A549 (cell line): Measurements from ENCODE around the gene L3MBTL4. TPM values are rescaled to one million over a fixed set of nuclear protein-coding genes. Genes with fewer than 3 reads are reported as not detected.

Experiments used
- ATAC-seq, 2 experiments: fragments of 200-7000 bp in 1 of 2; fragments of >200 bp in 1 of 2; cut with Nextera tagmentation in 1 of 2; cut with Tn5 transposase in 1 of 2; 3 replicates each; pipeline versions ENCODE4 v1.8.0 to v1.9.1; 2018 to 2020; ENCODE audit warnings: mild to moderate bottlenecking in 1 of 2, moderate library complexity in 1 of 2
- CTCF ChIA-PET: fragments of 300-600 bp; sonication (Branson Sonifier 250); formaldehyde crosslinking; extraction: SDS; loops from one replicate; lab custom pipeline; 2021; ENCODE audit warnings: antibody characterized with exemption, inconsistent platforms; lab: Yijun Ruan, JAX
- POLR2A ChIA-PET: fragments of 350-600 bp; formaldehyde crosslinking; extraction: SDS; loops from one replicate; lab custom pipeline; 2021; ENCODE audit warnings: antibody characterized with exemption, inconsistent platforms; lab: Yijun Ruan, JAX
- DNase-seq, 2 experiments: peaks; one replicate each; pipeline versions ENCODE4 v3.0.0 to v3.0.0-alpha.2; 2011 to 2016; ENCODE audit warnings: low read depth in 1 of 2, low spot score in 1 of 2
- FAIRE-seq: peaks from 2 replicates; lab custom pipeline; 2011; peaks lifted over from hg19 to GRCh38; lab: Jason Lieb, UNC
- H3K27ac ChIP-seq, 2 experiments: fragments of >200 bp; sonication (Bioruptor Twin); formaldehyde crosslinking; 3 replicates each; pipeline ENCODE4 v1.5.1; 2016 to 2017
- H3K4me1 ChIP-seq: fragments of >200 bp; sonication (Bioruptor Twin); formaldehyde crosslinking; 3 replicates; pipeline ENCODE4 v1.6.1; 2016
- H3K4me2 ChIP-seq: fragments of >200 bp; sonication (Bioruptor Twin); formaldehyde crosslinking; 3 replicates; pipeline ENCODE4 v1.6.1; 2016
- H3K4me3 ChIP-seq: fragments of >200 bp; sonication (Bioruptor Twin); formaldehyde crosslinking; 3 replicates; pipeline ENCODE4 v1.5.1; 2016
- H3K9me3 ChIP-seq: fragments of >200 bp; sonication (Bioruptor Twin); formaldehyde crosslinking; 3 replicates; pipeline ENCODE4 v1.6.1; 2016
- CEBPB ChIP-seq, 2 experiments: fragments of >200 bp in 1 of 2; sonication (Bioruptor Twin) in 1 of 2; formaldehyde crosslinking in 1 of 2; IDR thresholded peaks; 2 replicates each; pipeline ENCODE4 v1.6.1; 2012 to 2016
- CHD2 ChIP-seq: fragments of 150-350 bp; IDR thresholded peaks from 2 replicates; pipeline ENCODE4 v1.6.1; 2014; ENCODE audit warnings: low read length; ENCODE audit not compliant: partially characterized antibody
- EHMT2 ChIP-seq: fragments of 200-600 bp; sonication (generic); IDR thresholded peaks from 2 replicates; pipeline ENCODE4 v1.6.1; 2016; ENCODE audit warnings: antibody characterized with exemption, low read depth, mild to moderate bottlenecking, moderate library complexity
- EP300 ChIP-seq, 2 experiments: fragments of >200 bp; sonication (Bioruptor Twin); formaldehyde crosslinking; IDR thresholded peaks; 2 replicates in 1 of 2; 3 replicates in 1 of 2; pipeline ENCODE4 v1.6.1; 2016 to 2017
- ESRRA ChIP-seq: fragments of 150-350 bp; IDR thresholded peaks from 2 replicates; pipeline ENCODE4 v1.6.1; 2014; ENCODE audit warnings: mild to moderate bottlenecking, low read length, borderline replicate concordance
- FOSB ChIP-seq: fragments of 250-450 bp; sonication (Bioruptor Pico); IDR thresholded peaks from 2 replicates; pipeline ENCODE4 v1.5.0; 2020; ENCODE audit warnings: mild to moderate bottlenecking, moderate library complexity
- FOSL2 ChIP-seq, 2 experiments: fragments of 450-650 bp in 1 of 2; fragments of >200 bp in 1 of 2; sonication (Bioruptor Twin) in 1 of 2; formaldehyde crosslinking; IDR thresholded peaks; 2 replicates each; pipeline versions ENCODE4 v1.5.0 to v1.6.1; 2016 to 2020; ENCODE audit warnings: mild to moderate bottlenecking in 1 of 2, moderate library complexity in 1 of 2
- FOXS1 ChIP-seq: fragments of 250-450 bp; sonication (Bioruptor Pico); IDR thresholded peaks from 2 replicates; pipeline ENCODE4 v1.5.0; 2020; ENCODE audit warnings: mild to moderate bottlenecking, moderate library complexity
- HEYL ChIP-seq: fragments of 250-450 bp; sonication (Bioruptor Pico); IDR thresholded peaks from 2 replicates; pipeline ENCODE4 v1.8.0; 2021; ENCODE audit warnings: mild to moderate bottlenecking, moderate library complexity
- JUN ChIP-seq, 2 experiments: fragments of >200 bp; sonication (Bioruptor Twin); formaldehyde crosslinking; IDR thresholded peaks; 2 replicates in 1 of 2; 3 replicates in 1 of 2; pipeline ENCODE4 v1.6.1; 2016 to 2017
- JUNB ChIP-seq: fragments of >200 bp; sonication (Bioruptor Twin); formaldehyde crosslinking; IDR thresholded peaks from 2 replicates; pipeline ENCODE4 v1.6.1; 2016
- MAFK ChIP-seq: fragments of 450-650 bp; IDR thresholded peaks from 2 replicates; pipeline ENCODE4 v1.6.1; 2014; ENCODE audit not compliant: partially characterized antibody
- NFE2L2 ChIP-seq: fragments of 150-350 bp; conservative IDR thresholded peaks from 2 replicates; pipeline ENCODE4 v1.6.1; 2014; ENCODE audit warnings: low read length
- PHF8 ChIP-seq: fragments of 200-600 bp; sonication (generic); IDR thresholded peaks from 2 replicates; pipeline ENCODE4 v1.6.1; 2016; ENCODE audit warnings: low read depth, mild to moderate bottlenecking, antibody characterized with exemption, moderate library complexity, borderline replicate concordance
- POLR2A ChIP-seq: IDR thresholded peaks from 2 replicates; pipeline ENCODE4 v1.6.1; 2012; ENCODE audit warnings: mild to moderate bottlenecking, low read length
- POLR2AphosphoS2 ChIP-seq: conservative IDR thresholded peaks from 2 replicates; pipeline ENCODE4 v1.6.1; 2012; ENCODE audit warnings: low read length, improper control_type of control experiment, inconsistent platforms
- SREBF2 ChIP-seq: fragments of 450-650 bp; IDR thresholded peaks from 2 replicates; pipeline ENCODE4 v1.6.1; 2014; ENCODE audit warnings: mild to moderate bottlenecking, moderate library complexity
- ZNF302 ChIP-seq: fragments of 250-450 bp; sonication (Bioruptor Pico); IDR thresholded peaks from 2 replicates; pipeline ENCODE4 v1.9.0; 2021; ENCODE audit warnings: inconsistent platforms, mild to moderate bottlenecking, moderate library complexity
- ZSCAN20 ChIP-seq: fragments of 250-450 bp; sonication (Bioruptor Pico); IDR thresholded peaks from 2 replicates; pipeline ENCODE4 v1.8.0; 2022; ENCODE audit warnings: mild to moderate bottlenecking, moderate library complexity
- WGBS: methylation state at CpG from one replicate; pipeline ENCODE4 v1.1.6; 2017; ENCODE audit errors: missing lambda C conversion rate; 5-methylcytosine and 5-hydroxymethylcytosine counted together
- polyA plus RNA-seq, 4 experiments: library from polyadenylated mRNA; depleted of rRNA in 3 of 4; stranded (reverse); fragments of >200 nt; fragmentation: RNase III in 1 of 4; extraction: RNeasy Plus Mini Kit Qiagen cat#74134 plus additional on column Dnase treatment in 1 of 4; gene quantifications; 2 replicates in 3 of 4; 3 replicates in 1 of 4; pipeline ENCODE4 v1.2.3, GENCODE V29; 2011 to 2017
- TF ChIP-seq, protein P1 (sequence below): fragments of 450-650 bp; IDR thresholded peaks from 2 replicates; pipeline ENCODE4 v1.6.1; 2014; ENCODE audit warnings: antibody characterized with exemption
- TF ChIP-seq, protein P2 (sequence below): fragments of >200 bp; sonication (Bioruptor Twin); formaldehyde crosslinking; IDR thresholded peaks from 3 replicates; pipeline ENCODE4 v1.6.1; 2016
- TF ChIP-seq, protein P3 (sequence below): fragments of 250-450 bp; sonication (Bioruptor Pico); IDR thresholded peaks from 2 replicates; pipeline ENCODE4 v1.5.0; 2021; ENCODE audit warnings: mild to moderate bottlenecking, moderate library complexity, borderline replicate concordance
- TF ChIP-seq, protein P4 (sequence below): fragments of 250-450 bp; sonication (Bioruptor Pico); IDR thresholded peaks from 2 replicates; pipeline ENCODE4 v1.5.0; 2020; ENCODE audit warnings: low read depth, mild to moderate bottlenecking, moderate library complexity

L3MBTL4 gene
- polyA plus RNA-seq, 2 of the 4 experiments (the other 2 are of a cell fraction) = 0.03 to 0.06 TPM

DNA sequence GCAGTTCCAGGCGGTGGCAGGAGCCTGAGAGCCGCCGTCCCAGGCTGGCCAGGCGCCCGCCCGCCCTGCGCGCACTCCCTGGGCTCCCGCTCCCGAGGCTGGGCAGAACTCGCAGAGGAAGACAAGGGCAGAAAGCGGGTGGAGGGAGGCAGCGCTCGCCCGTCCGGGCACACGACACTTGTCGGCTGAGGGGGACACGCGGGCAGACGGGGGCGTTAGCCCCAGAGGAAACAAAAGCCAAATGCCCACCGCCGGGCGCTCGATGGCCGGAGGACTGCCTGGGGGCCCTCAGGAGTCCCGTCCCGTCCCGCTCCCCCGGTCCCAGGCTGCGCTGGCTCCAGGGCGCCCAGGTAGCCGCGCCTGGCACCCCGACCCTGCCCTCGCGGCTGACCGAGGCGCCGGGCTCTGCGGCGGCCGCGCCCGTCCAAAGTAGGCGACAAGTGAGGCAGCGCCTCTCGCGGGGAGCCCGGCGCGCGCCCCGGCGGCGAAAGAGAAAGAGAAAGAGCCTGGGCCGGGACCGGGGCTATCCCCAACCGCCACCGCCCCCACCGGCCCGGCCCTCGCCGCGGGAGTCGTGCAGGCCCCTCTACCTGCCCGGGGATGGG is 491 bp downstream of the L3MBTL4 start:
- DNase-seq (no peak), ATAC-seq (peak; percentile 23 to 34; a peak in 2 of 6 replicates)
- ChIA-PET POLR2A (no interaction called here), CTCF (no interaction called here)
- H3K4me3 ChIP-seq = peak overlapping the region; percentile 50
- no peaks in the 10 kb centered on the region for H3K9me3 ChIP-seq
- WGBS = 0% methylated on average over 1 of the region's 68 CpGs
- TF ChIP-seq JUNB = no peak
- no peak for TF ChIP-seq ESRRA
- TF ChIP-seq POLR2A = no peak
- TF ChIP-seq POLR2AphosphoS2 = no peak
- no peak for TF ChIP-seq FOSB
- TF ChIP-seq, all 56 proteins: peak for 0
- peak overlapping the region; percentile 79 for H3K4me2 ChIP-seq
- H3K4me1 ChIP-seq = no peaks in the 10 kb centered on the region
- FAIRE-seq = no peak
- H3K27ac ChIP-seq = peak overlapping the region in 1 of 2 experiments; percentile 63; a peak in 2 of 6 replicates

DNA sequence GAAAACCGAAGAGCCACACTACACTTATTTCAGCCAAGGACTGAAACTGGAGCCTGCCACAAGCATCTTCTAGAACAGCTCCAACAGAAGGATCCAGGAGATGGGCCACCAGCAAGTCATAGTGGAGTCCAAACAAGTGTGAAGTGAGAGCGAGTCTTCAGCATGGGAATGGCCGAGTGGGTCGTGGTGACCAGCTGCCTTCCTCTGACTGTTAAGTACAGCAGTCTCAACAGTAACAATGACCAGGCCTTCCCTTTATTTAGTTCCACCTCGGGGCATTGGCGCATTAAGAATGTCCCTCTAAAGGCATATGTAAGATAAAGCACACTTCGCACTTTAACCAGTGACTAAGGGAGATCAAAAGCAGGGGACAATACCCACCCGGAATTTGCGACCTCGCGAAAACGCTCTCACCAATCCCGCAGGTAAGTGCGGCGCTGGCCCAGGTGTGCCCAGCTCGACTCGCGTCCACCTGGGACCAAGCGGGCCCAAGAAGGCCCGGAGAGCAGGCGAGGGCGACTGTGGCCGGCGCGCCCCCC is 1.1 kb downstream of the L3MBTL4 start:
- Histone ChIP-seq H3K4me3 (no peak overlapping the region), H3K4me2 (no peak overlapping the region), H3K4me1 (no peaks in the 10 kb centered on the region), H3K27ac (no peak overlapping the region), H3K9me3 (no peaks in the 10 kb centered on the region)
- ChIA-PET POLR2A (no interaction called here), CTCF (no interaction called here)
- FAIRE-seq = no peak
- DNase-seq = no peak
- WGBS = 86% methylated on average over 15 of the region's 25 CpGs
- TF ChIP-seq ZSCAN20 (CRISPR knock-in tag) = no peak
- TF ChIP-seq POLR2AphosphoS2 = no peak
- TF ChIP-seq, protein P1, sequence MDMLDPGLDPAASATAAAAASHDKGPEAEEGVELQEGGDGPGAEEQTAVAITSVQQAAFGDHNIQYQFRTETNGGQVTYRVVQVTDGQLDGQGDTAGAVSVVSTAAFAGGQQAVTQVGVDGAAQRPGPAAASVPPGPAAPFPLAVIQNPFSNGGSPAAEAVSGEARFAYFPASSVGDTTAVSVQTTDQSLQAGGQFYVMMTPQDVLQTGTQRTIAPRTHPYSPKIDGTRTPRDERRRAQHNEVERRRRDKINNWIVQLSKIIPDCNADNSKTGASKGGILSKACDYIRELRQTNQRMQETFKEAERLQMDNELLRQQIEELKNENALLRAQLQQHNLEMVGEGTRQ = no peak
- TF ChIP-seq SREBF2 = no peak
- TF ChIP-seq FOXS1 (CRISPR knock-in tag) = no peak
- no peak for TF ChIP-seq FOSL2 (IDR thresholded peaks at IDR 0.05)
- no peak for TF ChIP-seq FOSL2 (CRISPR knock-in tag; IDR thresholded peaks at IDR 0.05)
- TF ChIP-seq, protein P2, sequence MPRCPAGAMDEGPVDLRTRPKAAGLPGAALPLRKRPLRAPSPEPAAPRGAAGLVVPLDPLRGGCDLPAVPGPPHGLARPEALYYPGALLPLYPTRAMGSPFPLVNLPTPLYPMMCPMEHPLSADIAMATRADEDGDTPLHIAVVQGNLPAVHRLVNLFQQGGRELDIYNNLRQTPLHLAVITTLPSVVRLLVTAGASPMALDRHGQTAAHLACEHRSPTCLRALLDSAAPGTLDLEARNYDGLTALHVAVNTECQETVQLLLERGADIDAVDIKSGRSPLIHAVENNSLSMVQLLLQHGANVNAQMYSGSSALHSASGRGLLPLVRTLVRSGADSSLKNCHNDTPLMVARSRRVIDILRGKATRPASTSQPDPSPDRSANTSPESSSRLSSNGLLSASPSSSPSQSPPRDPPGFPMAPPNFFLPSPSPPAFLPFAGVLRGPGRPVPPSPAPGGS = no peak
- TF ChIP-seq NFE2L2 = no peak
- ATAC-seq = no peak

DNA sequence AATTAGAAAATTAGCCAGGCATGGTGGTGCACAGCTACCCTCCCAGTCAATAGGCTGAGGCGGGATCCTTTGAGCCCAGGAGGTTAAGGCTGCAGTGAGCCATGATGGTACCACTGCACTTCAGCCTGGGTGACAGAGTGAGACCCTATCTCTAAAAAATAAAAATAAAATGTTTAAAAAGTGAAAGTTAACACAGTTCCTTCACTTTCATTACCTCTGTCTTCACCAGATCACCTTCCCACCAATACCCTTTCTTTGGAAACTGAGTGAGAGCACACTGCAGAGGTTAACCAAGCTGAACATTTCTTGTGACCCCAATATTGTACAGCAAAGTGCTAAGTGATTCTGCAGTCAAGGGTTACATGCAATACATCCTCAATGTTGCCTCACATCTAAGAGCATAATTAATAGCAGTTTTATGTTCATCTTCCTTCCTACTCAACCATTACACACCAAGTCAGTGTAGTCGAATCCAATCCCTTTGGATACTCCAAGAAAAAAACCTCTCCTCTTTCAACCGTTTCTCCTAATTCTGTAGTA is 1.7 kb downstream of the L3MBTL4 start:
- Histone ChIP-seq H3K9me3 (no peaks in the 10 kb centered on the region), H3K4me3 (no peak overlapping the region), H3K4me2 (no peak overlapping the region), H3K4me1 (no peaks in the 10 kb centered on the region), H3K27ac (no peak overlapping the region)
- TF ChIP-seq MAFK = no peak
- TF ChIP-seq, protein P2 = no peak
- no peak for TF ChIP-seq CEBPB (IDR thresholded peaks at IDR 0.05)
- TF ChIP-seq JUN (IDR thresholded peaks at IDR 0.05) = no peak
- TF ChIP-seq, protein P3, sequence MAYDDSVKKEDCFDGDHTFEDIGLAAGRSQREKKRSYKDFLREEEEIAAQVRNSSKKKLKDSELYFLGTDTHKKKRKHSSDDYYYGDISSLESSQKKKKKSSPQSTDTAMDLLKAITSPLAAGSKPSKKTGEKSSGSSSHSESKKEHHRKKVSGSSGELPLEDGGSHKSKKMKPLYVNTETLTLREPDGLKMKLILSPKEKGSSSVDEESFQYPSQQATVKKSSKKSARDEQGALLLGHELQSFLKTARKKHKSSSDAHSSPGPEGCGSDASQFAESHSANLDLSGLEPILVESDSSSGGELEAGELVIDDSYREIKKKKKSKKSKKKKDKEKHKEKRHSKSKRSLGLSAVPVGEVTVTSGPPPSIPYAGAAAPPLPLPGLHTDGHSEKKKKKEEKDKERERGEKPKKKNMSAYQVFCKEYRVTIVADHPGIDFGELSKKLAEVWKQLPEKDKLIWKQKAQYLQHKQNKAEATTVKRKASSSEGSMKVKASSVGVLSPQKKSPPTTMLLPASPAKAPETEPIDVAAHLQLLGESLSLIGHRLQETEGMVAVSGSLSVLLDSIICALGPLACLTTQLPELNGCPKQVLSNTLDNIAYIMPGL (CRISPR knock-in tag) = no peak
- no peak for TF ChIP-seq PHF8
- TF ChIP-seq, protein P1 = no peak
- TF ChIP-seq EHMT2 = no peak
- TF ChIP-seq JUNB = no peak
- no peak for TF ChIP-seq CHD2
- no peak for TF ChIP-seq EP300 (IDR thresholded peaks at IDR 0.05)
- TF ChIP-seq, protein P4, sequence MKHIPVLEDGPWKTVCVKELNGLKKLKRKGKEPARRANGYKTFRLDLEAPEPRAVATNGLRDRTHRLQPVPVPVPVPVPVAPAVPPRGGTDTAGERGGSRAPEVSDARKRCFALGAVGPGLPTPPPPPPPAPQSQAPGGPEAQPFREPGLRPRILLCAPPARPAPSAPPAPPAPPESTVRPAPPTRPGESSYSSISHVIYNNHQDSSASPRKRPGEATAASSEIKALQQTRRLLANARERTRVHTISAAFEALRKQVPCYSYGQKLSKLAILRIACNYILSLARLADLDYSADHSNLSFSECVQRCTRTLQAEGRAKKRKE = no peak
- TF ChIP-seq FOXS1 (CRISPR knock-in tag) = no peak
- TF ChIP-seq SREBF2 = no peak
- TF ChIP-seq HEYL = no peak
- TF ChIP-seq ZNF302 (CRISPR knock-in tag) = no peak
- FAIRE-seq (no peak), ATAC-seq (no peak), DNase-seq (no peak)
- ChIA-PET POLR2A (no interaction called here), CTCF (no interaction called here)
- 25% methylated on average over 3 of the region's 3 CpGs for WGBS
